Measurements from ENCODE around the gene ORC3. TPM values are rescaled to one million over a fixed set of nuclear protein-coding genes. Genes with fewer than 3 reads are reported as not detected.

ORC3 gene
- total RNA-seq, 1 donor from 2014 or later, result 16.7 TPM

GRCh38 chr6:87714093-87714842 lies 124.3 kb downstream of the ORC3 start:
- Mint-ChIP-seq H3K4me3 (ENCODE audit: unreplicated experiment) (no peak overlapping the region), H3K9me3 (ENCODE audit: low read depth) (no peaks in the 10 kb centered on the region), H3K27me3 (ENCODE audit: low read depth) (no peaks in the 10 kb centered on the region), H3K27ac (ENCODE audit: unreplicated experiment) (peak overlapping the region; percentile 52), H3K4me1 (ENCODE audit: low read depth) (peaks cover 14% of the 10 kb centered on the region), H3K36me3 (ENCODE audit: low read depth) (no peaks in the 10 kb centered on the region)
- no peak for TF ChIP-seq CTCF (IDR thresholded peaks at IDR 0.05)
- no peak for DNase-seq (ENCODE audit: low spot score)

Other genes with a start within 250 kb of the ORC3 start
- gene C6orf163, start 245.3 kb upstream of the ORC3 start, total RNA-seq, result 1.2 to 3.3 TPM (median 1.7 TPM) in 3 replicates
- 0.12 to 0.73 TPM (median 0.44 TPM) in 3 replicates for gene CFAP206, start 182.2 kb upstream of the ORC3 start, total RNA-seq
- 14.4 to 16.8 TPM (median 16.1 TPM) in 3 replicates for gene SLC35A1, start 117.2 kb upstream of the ORC3 start, total RNA-seq
- gene RARS2, start 148 bp upstream of the ORC3 start, total RNA-seq, result 43.8 to 50.7 TPM (median 44.7 TPM) in 3 replicates
- gene AKIRIN2, start 112.1 kb downstream of the ORC3 start, total RNA-seq, result 36.6 to 40.0 TPM (median 40.0 TPM) in 3 replicates

Measured in chondrocyte (in vitro differentiated cells).